ENCODE data around the gene INO80B.

INO80B gene

GRCh38 chr2:74503506-74504475 is 48.9 kb downstream of the INO80B start:
- FAIRE-seq = no peak

- FAIRE-seq = no peak
Measured at GRCh38 chr2:74504591-74504990, 49.7 kb downstream of the INO80B start.

GRCh38 chr2:74505448-74506246 is 50.8 kb downstream of the INO80B start:
- no peak for FAIRE-seq

- FAIRE-seq = no peak
Measured at GRCh38 chr2:74507145-74507925, 52.4 kb downstream of the INO80B start, which contains the start of gene PCGF1. TSS of gene PCGF1 (minus strand) at chr2:74507695. CDS start at chr2:74507668, 27 bp downstream.

Data from colon (tissue), 2 donors.